Karpas-422 (cell line): ENCODE data around the gene H1-8. TPM values are rescaled to one million over a fixed set of nuclear protein-coding genes. Genes with fewer than 3 reads are reported as not detected.
A peak's percentile ranks its signal among the peaks of the same experiment; 100 is the strongest.

Experiments used
- DNase-seq: peaks from one replicate; pipeline ENCODE4 v3.0.0-alpha.2; 2015
- H2AFZ ChIP-seq: fragments of 200-600 bp; sonication (generic); 2 replicates; pipeline ENCODE4 v1.6.1; 2014; ENCODE audit warnings: antibody characterized with exemption, low read length, mixed read lengths
- H3K27ac ChIP-seq: fragments of 200-600 bp; sonication (generic); 2 replicates; pipeline ENCODE4 v1.5.1; 2014; ENCODE audit warnings: mild to moderate bottlenecking, low read length, moderate library complexity
- H3K27me3 ChIP-seq: fragments of 200-600 bp; sonication (generic); 2 replicates; pipeline ENCODE4 v1.6.1; 2014; ENCODE audit warnings: low read length, mixed read lengths
- H3K36me3 ChIP-seq: fragments of 200-600 bp; sonication (generic); 2 replicates; pipeline ENCODE4 v1.6.1; 2014; ENCODE audit warnings: low read length, mixed read lengths; ENCODE audit not compliant: insufficient read depth
- H3K4me1 ChIP-seq: fragments of 200-600 bp; sonication (generic); 2 replicates; pipeline ENCODE4 v1.6.1; 2014; ENCODE audit warnings: mild to moderate bottlenecking, low read length, mixed read lengths
- H3K4me2 ChIP-seq: fragments of 200-600 bp; sonication (generic); 2 replicates; pipeline ENCODE4 v1.6.1; 2014; ENCODE audit warnings: low read length, low read depth, mild to moderate bottlenecking; ENCODE audit not compliant: poor library complexity, severe bottlenecking
- H3K4me3 ChIP-seq: fragments of 200-600 bp; sonication (generic); 2 replicates; pipeline ENCODE4 v1.5.1; 2014; ENCODE audit warnings: mild to moderate bottlenecking, antibody characterized with exemption, low read length, mixed read lengths
- H3K79me2 ChIP-seq: fragments of 200-600 bp; sonication (generic); 2 replicates; pipeline ENCODE4 v1.6.1; 2014; ENCODE audit warnings: mild to moderate bottlenecking, low read length, mixed read lengths
- H3K9ac ChIP-seq: fragments of 200-600 bp; sonication (generic); 2 replicates; pipeline ENCODE4 v1.6.0; 2014; ENCODE audit warnings: low read length
- H3K9me2 ChIP-seq: fragments of 200-600 bp; sonication (generic), shearing (Covaris generic); replicated peaks from 2 replicates; pipeline ENCODE4 v1.6.0; 2014; ENCODE audit warnings: mild to moderate bottlenecking, low read length, moderate library complexity; ENCODE audit not compliant: insufficient read depth
- H3K9me3 ChIP-seq: fragments of 300-700, 200-600 bp; sonication (generic); 2 replicates; pipeline ENCODE4 v1.6.1; 2014; ENCODE audit warnings: low read length, mixed read lengths
- H4K20me1 ChIP-seq: fragments of 200-600 bp; sonication (generic); 2 replicates; pipeline ENCODE4 v1.6.1; 2014; ENCODE audit warnings: mild to moderate bottlenecking, antibody characterized with exemption, low read length, low read depth; ENCODE audit not compliant: insufficient read depth
- total RNA-seq: library from RNA; depleted of rRNA; stranded (reverse); fragments of >200 nt; shearing (Covaris generic); gene quantifications from 2 replicates; pipeline ENCODE4 v1.2.3, GENCODE V29; 2014; ENCODE audit warnings: low replicate concordance

Gene H1-8
- total RNA-seq, 1 experiment from 2014 or later: not detected

DNA sequence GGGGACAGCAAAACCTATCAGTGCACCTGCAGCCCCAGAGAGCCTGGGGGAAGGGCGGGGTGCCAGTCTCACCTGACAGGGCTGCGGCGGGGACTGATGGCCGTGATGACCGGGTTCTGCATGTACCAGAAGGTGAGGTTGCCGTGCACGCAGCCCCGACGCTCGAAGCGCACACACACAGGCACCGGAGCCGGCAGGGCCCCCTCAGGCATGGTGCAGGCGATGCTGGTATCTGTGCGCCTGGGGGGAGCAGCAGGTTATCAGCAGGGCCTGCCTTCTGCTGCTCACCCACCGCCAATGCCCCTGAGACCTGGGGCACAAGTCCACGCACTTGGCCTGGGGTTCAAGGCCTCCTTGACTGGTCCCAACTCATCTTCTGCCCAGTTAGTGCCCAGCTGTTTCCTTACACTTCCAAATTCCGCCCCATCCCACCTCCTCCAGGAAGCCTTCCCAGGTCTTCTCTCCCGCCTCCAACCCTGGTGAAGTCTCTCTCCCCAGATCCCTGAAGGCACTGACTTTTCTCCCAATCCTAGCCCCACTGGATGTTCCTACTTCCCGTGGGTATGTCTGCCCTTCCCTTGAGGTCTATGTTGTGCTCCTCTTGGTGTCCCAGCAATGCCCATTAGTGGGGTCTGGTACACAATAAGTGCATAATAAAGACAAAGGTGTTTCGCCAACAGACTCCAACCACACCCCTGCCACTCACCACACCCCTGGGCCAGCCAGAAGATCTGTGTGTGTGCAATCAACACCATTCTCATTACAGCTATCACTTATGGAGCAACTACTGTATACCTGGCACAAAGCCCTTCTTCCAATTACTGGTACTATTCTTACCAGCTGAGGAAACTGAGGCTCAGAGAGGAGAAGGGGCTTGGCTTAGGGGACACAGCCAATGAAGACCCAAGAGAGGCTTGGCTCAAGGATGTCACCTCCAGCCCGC, 28.9 kb downstream of the H1-8 start:
- H3K4me1 ChIP-seq: peaks cover 5% of the 10 kb centered on the region
- no peak overlapping the region for H3K9ac ChIP-seq
- no peak overlapping the region for H3K27ac ChIP-seq
- no peaks in the 10 kb centered on the region for H4K20me1 ChIP-seq
- no peak overlapping the region for H3K4me3 ChIP-seq
- H3K36me3 ChIP-seq: no peaks in the 10 kb centered on the region
- no peaks in the 10 kb centered on the region for H3K9me2 ChIP-seq
- DNase-seq: no peak
- no peaks in the 10 kb centered on the region for H3K9me3 ChIP-seq
- no peaks in the 10 kb centered on the region for H3K79me2 ChIP-seq
- H2AFZ ChIP-seq: no peak overlapping the region
- H3K4me2 ChIP-seq: no peak overlapping the region
- H3K27me3 ChIP-seq: no peaks in the 10 kb centered on the region

DNA sequence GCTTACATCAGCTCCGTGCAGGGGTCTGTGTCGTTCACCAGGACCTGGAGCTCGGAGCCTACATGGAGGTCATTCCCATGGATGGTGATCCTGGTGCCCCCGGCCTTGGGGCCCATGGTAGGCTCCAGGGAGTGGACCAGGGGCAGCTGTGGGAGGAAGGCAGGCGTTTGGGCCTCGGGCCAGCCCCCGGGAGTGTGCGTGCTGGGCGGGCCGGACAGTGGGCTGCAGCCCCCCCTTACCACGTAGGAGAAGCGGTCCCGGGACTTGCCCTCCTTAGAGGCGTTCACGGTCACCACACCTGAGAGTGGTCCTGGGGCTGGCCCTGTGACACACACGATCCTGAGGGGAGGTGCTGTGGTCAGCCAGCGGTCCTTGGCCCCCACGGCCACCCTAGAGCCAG, 29.6 kb downstream of the H1-8 start:
- no peak for DNase-seq
- H3K27ac ChIP-seq: no peak overlapping the region
- peaks cover 11% of the 10 kb centered on the region for H3K4me1 ChIP-seq
- no peaks in the 10 kb centered on the region for H3K79me2 ChIP-seq
- H3K9me2 ChIP-seq: no peaks in the 10 kb centered on the region
- no peaks in the 10 kb centered on the region for H3K9me3 ChIP-seq
- H3K27me3 ChIP-seq: no peaks in the 10 kb centered on the region
- no peak overlapping the region for H3K9ac ChIP-seq
- no peak overlapping the region for H2AFZ ChIP-seq
- H3K36me3 ChIP-seq: no peaks in the 10 kb centered on the region
- no peak overlapping the region for H3K4me2 ChIP-seq
- no peaks in the 10 kb centered on the region for H4K20me1 ChIP-seq
- H3K4me3 ChIP-seq: no peak overlapping the region

- no peak for DNase-seq
- no peaks in the 10 kb centered on the region for H3K9me3 ChIP-seq
- no peaks in the 10 kb centered on the region for H3K79me2 ChIP-seq
- no peaks in the 10 kb centered on the region for H4K20me1 ChIP-seq
- H2AFZ ChIP-seq: no peak overlapping the region
- no peak overlapping the region for H3K9ac ChIP-seq
- no peaks in the 10 kb centered on the region for H3K27me3 ChIP-seq
- no peak overlapping the region for H3K4me2 ChIP-seq
- no peaks in the 10 kb centered on the region for H3K36me3 ChIP-seq
- H3K4me3 ChIP-seq: no peak overlapping the region
- H3K27ac ChIP-seq: no peak overlapping the region
- H3K9me2 ChIP-seq: no peaks in the 10 kb centered on the region
- peaks cover 20% of the 10 kb centered on the region for H3K4me1 ChIP-seq
Observed at GRCh38 chr3:129573493-129573892, 30.5 kb downstream of the H1-8 start.

DNA sequence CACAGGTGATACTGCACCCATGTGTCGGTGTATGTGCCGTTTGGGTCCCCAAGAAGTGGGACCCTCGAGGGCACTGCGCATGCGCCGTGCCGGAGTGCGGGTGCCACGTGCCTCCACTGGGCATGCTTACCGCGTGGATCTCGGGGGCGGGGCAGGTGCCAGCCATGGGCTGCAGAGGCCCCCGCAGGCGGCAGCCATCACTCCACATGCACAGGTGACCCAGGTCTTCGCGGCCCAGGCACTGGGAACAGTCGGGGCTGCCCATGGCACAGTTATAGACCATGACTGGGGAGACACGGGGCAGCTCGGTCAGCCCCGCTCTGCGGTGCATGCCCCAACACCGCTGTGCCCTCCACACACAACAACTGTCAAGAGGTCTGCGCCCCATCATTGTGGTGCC, 31.2 kb downstream of the H1-8 start:
- H3K4me2 ChIP-seq: no peak overlapping the region
- no peaks in the 10 kb centered on the region for H4K20me1 ChIP-seq
- H3K27me3 ChIP-seq: no peaks in the 10 kb centered on the region
- H3K9me2 ChIP-seq: no peaks in the 10 kb centered on the region
- H3K9ac ChIP-seq: no peak overlapping the region
- H3K9me3 ChIP-seq: no peaks in the 10 kb centered on the region
- no peak overlapping the region for H2AFZ ChIP-seq
- H3K36me3 ChIP-seq: no peaks in the 10 kb centered on the region
- no peak overlapping the region for H3K4me3 ChIP-seq
- peaks cover 23% of the 10 kb centered on the region for H3K4me1 ChIP-seq
- H3K27ac ChIP-seq: no peak overlapping the region
- DNase-seq: no peak
- H3K79me2 ChIP-seq: no peaks in the 10 kb centered on the region

DNA sequence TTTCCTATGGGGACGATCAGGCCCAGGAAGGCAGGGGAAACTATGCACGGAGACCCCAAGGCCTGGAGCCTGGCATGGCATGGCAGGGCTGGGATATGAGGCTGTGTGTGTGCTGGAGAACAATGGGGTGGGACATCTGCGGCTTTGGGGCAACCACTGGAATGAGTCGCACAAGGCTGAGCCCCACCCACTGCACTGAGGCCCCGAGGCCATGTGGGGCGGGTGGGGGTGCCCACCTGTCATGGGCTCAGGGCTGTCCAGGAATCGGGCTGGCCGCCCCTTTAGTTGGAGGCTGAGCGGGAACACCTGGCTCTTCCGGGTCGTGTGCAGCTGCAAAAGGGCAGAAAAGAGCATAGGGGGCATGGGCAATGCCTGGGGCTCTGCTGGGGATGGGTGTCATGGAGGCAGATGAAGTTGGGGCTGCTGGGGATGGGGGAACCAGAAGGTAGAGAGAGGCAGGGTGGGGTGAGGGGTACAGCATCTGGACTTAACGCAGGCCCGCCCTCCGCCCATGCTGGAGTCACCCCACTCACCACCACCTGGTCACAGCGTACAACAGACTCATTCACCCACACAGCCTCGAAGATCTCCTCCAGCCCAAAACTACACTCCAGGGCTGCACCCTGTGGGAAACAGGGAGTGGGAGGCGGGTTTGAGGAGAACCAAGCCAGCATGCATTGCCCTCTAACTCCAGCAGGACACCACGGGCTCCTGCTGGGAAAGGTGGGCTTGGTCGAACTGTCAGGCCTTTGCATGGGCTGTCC, 32.4 kb downstream of the H1-8 start:
- Histone ChIP-seq H3K9ac (no peak overlapping the region), H3K27me3 (no peaks in the 10 kb centered on the region), H2AFZ (no peak overlapping the region), H3K27ac (no peak overlapping the region), H3K9me3 (no peaks in the 10 kb centered on the region), H3K4me2 (no peak overlapping the region), H3K36me3 (no peaks in the 10 kb centered on the region), H3K79me2 (no peaks in the 10 kb centered on the region), H3K9me2 (no peaks in the 10 kb centered on the region), H3K4me3 (no peak overlapping the region), H4K20me1 (no peaks in the 10 kb centered on the region), H3K4me1 (peaks cover 23% of the 10 kb centered on the region)
- no peak for DNase-seq

DNA sequence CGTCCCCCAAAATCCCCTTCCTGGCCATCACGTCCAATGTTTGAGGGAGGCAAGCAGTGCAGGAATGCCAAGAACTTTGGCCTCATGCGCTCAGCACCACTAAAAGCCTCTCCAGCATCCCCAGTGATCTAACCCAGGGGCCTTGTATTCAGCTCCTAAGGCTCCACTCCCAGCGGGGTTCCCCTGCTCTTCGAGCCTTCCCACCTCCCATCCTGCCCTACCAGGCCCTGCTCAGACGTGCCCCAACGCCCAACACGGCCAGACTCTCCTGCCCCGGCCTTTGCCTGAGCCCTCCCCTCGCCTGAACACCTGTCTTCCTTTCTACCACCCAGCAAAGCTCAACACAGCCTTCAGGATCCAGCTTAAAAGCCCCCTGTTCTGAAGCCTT, 33.0 kb downstream of the H1-8 start:
- Histone ChIP-seq H3K36me3 (no peaks in the 10 kb centered on the region), H3K9me3 (no peaks in the 10 kb centered on the region), H4K20me1 (no peaks in the 10 kb centered on the region), H2AFZ (no peak overlapping the region), H3K4me1 (peaks cover 23% of the 10 kb centered on the region), H3K9ac (no peak overlapping the region), H3K79me2 (no peaks in the 10 kb centered on the region), H3K9me2 (no peaks in the 10 kb centered on the region), H3K27me3 (no peaks in the 10 kb centered on the region), H3K4me2 (no peak overlapping the region), H3K27ac (no peak overlapping the region), H3K4me3 (no peak overlapping the region)
- no peak for DNase-seq

GRCh38 chr3:129576514-129577352, 33.8 kb downstream of the H1-8 start:
- no peak overlapping the region for H2AFZ ChIP-seq
- no peak overlapping the region; the same call in 1 of the 2 replicates for H3K9ac ChIP-seq

More at GRCh38 chr3:129576514-129577352, 33.8 kb downstream of the H1-8 start:
- Histone ChIP-seq H4K20me1 (peaks cover 1% of the 10 kb centered on the region; the same call in 1 of the 2 replicates), H3K4me2 (peak overlapping the region; percentile 34), H3K27me3 (no peaks in the 10 kb centered on the region), H3K36me3 (no peaks in the 10 kb centered on the region), H3K79me2 (no peaks in the 10 kb centered on the region), H3K9me3 (no peaks in the 10 kb centered on the region), H3K27ac (no peak overlapping the region), H3K9me2 (no peaks in the 10 kb centered on the region), H3K4me3 (no peak overlapping the region), H3K4me1 (peaks cover 23% of the 10 kb centered on the region)
- peak; percentile 62 for DNase-seq
